Measurements from ENCODE around the gene PDPK1.
"Not testable (repeated sequence)": the region's sequence is repeated elsewhere in the genome, so short reads cannot be mapped to it uniquely, and the experiment has no call there.

PDPK1 gene

DNA sequence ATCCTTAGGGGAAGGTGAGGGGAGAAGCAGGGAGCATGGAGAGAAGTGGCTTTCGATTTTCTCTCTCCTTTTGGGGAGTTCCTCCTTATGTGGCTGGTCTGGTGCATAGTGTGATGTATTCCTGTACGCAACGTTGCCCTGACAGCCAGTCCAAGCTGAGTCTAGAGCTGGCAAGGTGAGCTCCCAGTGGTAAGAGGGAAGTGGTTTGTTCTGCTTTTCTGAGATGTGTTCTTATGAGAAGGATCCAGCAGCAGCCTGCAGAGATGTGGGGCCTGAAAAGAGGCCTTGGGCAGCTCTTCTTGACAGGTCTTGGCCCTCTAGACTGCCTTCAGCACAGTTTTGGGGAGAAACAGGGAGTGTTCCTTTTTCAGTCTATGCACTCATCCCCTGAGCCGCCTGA, 3.1 kb downstream of the PDPK1 start:
- DNase-seq (ENCODE audit: low spot score): not testable (repeated sequence)

DNA sequence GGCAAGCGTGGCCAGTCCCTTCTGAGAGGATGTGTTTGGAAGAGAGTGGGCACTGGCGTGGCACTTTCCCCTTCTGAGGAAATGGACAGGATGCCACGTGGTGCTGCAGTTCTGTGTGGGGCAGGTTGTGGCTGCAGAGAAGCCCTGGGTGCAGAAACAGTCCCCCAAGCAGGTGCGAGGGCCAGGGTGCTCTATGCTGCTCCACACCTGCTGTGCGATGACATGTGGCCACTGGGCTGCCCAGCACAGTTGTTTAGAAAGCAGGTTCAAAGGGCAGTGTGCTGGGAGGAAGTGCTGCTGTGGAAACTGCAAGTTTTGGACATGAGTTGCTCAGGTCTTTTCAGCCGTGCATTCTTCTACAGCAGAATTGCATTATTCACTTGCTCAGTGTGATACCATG, 3.6 kb downstream of the PDPK1 start:
- DNase-seq (ENCODE audit: low spot score): not testable (repeated sequence)

DNA sequence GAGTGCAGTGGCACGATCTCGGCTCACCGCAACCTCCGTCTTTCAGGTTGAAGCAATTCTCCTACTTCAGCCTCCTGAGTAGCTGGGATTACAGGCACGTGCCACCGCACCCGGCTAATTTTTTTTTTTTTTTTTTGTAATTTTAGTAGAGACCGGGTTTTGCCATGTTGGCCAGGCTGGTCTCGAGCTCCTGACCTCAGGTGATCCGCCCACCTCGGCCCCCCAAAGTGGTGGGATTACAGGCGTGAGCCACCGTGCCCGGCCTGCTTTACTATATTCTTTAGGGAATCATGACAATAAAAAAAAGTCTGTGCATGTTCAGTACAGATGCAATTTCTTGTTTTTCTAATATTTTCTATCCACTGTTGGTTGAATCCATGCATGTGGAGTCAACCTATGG, 6.0 kb downstream of the PDPK1 start:
- DNase-seq (ENCODE audit: low spot score): not testable (repeated sequence)

DNA sequence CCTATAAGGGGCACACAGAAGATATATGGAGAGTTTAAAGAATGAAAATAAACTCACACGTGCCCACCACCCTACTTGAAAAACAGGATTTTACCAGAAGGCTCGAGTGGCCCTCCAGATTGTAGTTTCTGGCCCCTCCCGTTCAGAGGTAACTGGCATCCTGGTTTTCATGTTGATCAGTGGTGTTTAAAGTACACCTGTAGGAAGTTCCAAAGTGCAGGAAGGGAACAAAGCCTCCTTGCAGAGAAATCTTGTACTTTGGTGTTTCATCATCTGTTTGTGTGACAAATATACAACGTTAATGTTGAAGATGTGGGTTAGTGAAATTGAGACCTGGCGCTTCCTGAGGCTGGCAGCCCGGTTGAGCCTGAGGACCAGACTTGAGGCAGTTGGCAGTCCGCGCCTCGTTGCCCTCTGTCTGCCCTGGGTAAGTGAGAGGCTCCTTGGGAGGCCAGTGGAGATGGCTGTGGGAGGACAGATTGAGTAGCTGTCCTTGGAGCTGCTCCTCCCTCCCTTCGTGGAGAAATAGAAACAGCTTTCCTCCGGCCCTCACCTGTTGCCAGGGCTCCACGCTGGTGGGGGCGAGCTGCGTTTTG, 12.6 kb downstream of the PDPK1 start:
- not testable (repeated sequence) for DNase-seq (ENCODE audit: low spot score)

DNA sequence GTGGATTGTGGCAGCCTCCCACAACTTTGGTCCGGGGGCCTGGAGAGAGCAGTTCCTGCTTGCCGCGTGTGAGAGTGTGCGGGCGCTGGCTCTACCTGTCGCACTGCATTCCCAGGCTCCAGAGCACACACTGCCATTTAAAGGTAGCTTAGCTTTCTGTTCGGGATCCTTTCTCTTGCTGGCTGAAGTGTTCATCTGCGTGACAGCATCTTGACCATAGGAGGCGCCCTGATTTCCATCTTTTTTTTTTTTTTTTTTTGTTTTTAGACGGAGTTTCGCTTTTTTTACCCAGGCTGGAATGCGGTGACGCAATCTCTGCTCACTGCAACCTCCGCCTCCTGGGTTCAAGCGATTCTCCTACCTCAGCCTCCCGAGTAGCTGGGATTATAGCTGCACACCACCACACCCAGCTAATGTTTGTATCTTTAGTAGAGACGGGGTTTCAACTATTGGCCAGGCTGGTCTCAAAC, 13.6 kb downstream of the PDPK1 start:
- DNase-seq (ENCODE audit: low spot score): not testable (repeated sequence)

DNA sequence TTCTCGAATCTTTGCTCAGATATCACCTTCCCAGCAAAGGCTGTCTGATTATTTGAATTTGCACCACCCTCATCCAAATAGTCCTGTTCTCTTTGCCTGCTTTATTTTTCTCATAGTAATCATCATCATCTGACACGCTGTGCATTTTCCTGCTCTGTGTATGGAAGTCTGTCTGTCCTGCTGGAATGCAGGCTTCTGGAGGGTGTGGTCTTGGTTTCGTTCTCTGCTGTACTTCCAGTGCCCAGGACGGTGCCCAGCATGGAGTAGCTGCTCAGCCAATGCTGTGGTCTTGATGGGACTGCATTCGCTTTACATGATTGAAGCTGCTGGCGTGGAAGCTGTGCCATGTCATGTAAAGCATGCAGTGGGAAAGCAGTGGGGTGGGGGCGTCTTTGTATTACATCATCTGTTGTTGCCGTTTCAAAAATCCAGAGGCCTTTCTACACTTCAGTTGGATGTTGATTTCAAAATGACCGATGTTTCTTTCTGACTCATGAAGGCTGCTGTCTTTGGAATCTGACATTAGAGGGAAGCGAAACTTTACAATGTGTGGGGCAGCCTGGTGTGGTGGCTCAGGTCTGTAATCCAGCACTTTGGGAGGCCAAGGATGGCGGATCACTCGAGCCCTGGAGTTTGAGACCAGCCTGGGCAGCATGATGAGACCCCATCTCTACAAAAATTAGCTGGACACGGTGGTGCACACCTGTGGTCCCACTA, 17.0 kb downstream of the PDPK1 start:
- DNase-seq (ENCODE audit: low spot score): not testable (repeated sequence)

DNA sequence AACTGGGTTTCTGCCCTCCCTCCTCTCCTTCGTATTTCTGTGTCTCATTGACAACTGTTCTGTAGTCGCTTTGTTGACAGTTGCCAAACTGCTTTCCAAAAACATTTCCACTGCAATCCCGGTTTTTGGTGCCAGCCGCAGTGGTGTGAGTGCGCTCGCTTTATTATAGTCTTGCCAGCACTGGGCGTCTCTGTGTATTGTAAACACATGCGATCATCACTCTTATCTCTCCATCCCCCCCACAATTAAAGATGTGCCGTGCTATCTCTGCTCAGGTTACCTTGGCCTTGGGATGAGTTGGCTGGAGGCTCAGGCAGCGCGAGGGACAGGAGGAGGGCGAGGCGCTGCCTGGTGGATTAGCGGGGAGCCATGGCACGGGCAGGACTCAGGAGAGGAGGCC, 19.3 kb downstream of the PDPK1 start:
- not testable (repeated sequence) for DNase-seq (ENCODE audit: low spot score)

DNA sequence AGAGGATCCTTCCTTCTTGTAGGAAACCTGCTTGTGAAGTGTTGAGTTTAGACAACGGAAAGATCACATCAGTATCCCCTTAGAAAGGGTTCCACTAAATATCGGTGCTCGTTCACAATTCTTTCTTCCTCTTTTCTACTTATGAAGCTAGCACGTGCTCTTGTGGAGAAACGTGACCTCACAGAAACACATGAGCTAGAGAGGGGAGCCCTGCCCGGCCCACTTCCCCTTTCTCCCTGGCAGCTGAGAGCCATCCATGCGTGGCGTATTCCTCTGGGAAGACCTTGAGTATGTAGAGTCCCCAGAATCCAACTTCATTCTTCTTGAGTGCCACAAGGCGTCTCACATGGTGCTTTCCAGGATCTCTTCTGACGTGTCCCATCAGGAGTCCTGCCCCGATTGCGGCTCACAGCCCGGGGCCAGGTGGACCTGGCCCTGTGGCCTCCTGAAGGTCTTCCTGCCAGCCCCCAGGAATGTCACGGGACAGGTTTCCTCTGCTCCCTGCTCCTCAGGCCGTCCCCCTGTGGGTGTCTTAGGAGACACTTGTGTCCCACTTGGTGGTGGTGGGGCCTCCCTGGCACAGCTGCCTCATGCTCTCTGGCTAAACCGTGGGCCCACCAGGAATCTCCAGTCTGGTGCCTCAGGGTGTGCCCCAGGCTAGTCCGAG, 22.4 kb downstream of the PDPK1 start:
- not testable (repeated sequence) for DNase-seq (ENCODE audit: low spot score)

DNA sequence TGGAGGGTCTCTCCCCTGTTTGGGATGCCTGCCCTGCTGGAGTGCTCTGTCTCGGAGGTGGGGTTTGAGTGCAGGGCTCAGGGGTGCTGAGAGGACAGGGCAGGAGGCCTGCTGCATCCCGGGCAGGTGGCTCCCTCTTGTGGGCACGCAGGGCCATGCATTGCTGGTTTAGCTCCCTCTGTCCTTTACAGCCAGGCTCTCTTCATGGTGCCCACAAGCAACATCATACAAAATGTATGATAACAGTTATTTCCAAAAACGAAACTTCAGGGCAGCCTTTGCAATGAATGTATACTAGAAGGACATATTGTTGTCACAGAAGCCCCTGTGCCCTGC, 22.9 kb downstream of the PDPK1 start:
- not testable (repeated sequence) for DNase-seq (ENCODE audit: low spot score)

DNA sequence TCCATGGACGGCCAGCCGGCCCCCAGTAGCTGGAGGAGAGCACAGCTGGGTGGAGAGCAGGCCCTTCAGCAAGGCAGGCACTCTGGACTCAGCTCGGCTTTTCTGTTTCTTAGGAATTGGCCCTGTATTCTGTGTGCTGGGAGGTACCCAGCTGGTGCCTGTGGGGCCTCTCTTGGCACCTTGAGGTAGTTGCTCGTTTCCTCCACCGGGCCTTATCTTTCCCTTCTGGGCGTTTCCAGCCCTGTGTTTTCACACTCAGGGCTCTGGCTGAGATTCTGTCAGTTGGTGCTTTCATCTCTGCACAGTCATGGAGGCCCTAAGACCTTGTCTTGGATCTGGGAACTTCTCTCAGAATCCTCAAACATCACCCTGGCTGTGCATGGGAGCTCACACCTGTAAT, 29.7 kb downstream of the PDPK1 start:
- DNase-seq (ENCODE audit: low spot score): not testable (repeated sequence)

DNA sequence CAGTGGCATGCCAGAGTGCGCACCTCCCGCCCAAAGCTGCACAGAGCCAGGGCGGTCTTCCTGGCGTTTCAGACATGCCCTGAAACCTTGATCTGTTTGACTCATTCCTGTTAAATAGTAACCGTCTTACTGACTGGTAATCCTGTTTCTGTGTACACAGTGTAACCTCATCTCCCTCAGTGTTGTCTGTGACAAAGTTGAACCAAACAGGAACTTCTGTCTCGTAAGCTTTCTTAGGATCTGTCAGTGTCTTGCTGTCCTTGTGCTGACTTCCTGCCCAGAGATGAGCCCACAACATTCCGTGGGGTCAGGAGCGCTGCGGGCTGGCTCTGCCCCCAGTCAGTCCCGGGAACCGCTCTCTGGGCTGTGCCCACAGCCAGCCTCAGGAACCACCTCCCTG, 30.8 kb downstream of the PDPK1 start:
- DNase-seq (ENCODE audit: low spot score): not testable (repeated sequence)

DNA sequence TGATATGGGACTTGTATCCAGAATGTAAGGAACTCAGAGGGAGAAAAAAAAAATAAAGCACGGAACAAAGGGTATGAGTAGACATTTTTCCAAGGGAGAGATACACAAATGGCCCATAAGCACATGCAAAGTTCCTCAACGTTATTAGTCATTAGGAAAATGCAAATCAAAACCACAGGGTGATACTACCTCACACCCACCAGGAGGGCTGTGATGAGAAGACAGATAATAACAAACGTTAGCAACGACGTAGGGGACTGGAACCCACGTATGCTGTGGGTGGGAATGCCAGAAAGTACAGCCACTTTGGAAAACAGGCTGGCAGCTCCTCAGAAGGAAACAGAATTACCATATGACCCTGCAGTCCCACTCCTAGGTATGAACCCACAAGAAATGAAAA, 34.9 kb downstream of the PDPK1 start:
- DNase-seq (ENCODE audit: low spot score): not testable (repeated sequence)

DNA sequence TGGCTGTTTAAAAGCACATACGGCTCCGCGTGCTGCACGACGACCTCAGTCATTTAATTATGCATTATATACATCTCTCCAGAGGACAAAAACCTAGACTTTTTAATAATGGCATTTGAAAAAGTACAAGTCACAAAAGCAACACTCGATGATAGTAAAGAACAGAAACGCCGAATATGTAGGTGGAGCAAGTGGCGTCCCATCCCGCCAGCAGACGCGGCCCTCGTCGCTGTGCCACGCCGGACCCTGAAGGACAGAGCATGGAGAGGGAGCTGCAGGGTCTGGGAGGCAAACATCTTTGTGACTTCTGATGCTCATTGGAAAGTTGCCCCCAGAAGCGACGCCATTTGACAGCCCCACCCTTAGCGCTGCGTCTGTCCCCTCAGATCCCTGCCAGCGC, 38.0 kb downstream of the PDPK1 start:
- not testable (repeated sequence) for DNase-seq (ENCODE audit: low spot score)

DNA sequence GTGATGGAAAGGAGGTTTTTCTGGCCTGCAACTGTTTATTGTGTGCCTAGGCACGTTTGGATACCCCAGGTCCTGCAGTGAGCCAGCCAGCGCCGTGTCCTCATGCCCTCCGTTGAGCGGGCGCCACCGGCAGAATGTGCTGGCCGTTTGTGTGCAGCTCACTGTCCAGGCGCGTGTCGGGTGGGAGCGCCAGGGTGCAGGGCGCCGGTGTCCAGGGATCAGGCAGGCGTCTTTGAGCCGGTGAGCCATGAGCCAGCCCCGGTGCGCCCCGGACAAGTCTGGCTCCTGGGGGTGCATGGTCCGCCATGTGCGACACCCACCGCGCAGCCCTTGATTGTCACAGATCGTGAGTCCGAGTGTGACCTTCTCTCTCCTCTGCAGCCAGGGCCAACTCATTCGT, 39.2 kb downstream of the PDPK1 start:
- DNase-seq (ENCODE audit: low spot score): not testable (repeated sequence)

DNA sequence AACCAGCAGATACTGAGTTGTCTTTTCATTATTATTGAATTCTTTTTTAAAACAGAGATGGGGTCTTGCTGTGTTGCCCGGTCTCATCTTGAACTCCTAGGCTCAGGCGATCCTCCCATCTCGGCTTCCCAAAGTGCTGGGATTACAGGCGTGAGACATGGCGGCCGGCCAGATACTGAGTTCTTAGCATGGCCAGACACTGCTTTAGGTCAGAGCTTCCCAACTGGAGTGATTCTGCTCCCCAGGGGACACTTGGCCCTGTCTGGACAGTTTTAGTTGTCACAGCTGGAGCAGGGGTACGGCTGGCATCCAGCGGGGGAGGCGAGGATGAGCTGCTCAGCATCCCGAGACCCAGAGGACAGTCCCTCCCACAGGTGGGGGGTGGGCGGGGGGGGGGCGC, 41.1 kb downstream of the PDPK1 start:
- not testable (repeated sequence) for DNase-seq (ENCODE audit: low spot score)

DNA sequence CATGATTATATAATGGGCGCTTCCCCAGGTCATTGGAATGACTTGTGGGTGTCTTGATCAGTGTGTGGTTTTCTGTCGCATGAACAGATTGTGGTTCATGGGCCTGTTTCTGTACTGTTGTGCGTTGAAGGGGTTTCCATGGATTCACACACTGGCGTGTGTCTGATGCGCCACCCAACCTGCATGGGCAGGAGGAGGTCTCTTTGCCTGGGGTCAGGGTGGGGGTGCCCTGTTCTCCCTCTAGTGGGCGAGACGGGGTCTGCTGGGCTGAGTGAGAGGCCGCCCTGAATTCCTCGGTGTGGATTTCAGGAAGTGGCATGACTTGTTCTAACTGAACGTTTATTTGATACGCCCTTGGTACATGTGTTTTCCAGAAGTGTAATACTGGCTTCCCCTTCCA, 42.3 kb downstream of the PDPK1 start:
- not testable (repeated sequence) for DNase-seq (ENCODE audit: low spot score)

DNA sequence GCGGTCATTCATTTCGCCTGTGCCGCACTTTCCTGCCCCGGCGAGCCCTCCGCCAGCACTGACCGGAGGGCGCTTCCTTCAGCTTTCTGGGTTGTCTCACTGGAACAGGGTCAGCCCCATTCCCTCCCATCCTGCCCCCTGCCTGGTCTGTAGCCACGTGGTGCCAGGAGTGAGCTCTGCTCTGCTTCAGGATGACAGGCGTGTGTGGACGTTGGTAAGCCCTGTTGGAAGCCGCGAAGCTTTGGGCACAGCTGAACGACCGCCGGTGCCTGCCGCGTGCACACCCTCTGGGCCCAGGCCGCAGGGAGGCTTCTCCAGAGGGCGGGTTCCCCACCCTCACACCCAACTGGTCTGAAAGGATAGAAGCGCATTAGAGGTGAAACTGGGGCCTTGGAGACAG, 43.0 kb downstream of the PDPK1 start:
- DNase-seq (ENCODE audit: low spot score): not testable (repeated sequence)

DNA sequence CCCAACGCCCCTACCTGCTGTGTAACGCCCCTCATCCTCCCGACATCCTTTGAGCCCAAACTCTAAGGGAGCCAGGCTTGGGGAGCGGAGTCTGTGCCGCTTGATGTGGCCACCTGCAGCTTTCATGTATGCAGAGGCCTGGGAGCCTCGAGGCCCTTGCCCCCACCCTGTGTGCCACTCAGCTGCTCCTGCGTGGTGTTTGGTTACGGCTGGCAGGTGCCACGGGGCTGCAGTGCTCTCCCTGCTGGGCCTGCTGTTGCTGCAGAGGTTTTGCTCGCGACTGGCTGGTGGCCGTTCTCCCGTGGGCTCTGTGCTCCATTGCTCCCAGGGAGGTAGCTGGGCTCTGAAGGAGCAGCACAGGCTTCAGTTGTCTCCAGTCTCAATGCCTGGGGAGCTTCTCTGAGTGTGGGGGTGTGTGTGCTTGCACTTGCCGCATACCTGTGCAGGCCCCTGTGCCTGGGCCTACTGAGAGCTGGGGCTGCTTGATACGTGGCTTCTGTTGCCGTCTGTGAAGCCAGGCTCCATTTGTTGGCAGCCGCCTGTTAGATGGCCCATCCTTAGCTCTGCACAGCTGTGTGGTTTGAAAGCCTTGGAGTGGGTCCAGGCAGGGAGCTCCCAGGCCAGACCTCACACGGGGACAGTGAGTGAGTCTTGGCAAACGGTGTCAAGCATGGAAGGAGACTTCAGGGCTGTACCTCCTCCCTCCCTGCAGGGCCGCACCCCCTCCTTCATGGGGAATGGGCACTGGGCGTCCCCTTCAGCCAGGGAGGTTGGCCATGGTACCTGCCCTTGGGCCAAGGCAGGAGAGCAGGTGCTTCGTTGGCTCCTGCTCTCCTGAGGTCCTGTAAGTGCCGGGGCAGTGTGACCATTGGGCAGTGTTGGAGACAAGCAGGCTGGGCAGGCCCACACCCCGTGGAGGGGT, 47.2 kb downstream of the PDPK1 start:
- no peak for DNase-seq (ENCODE audit: low spot score)

DNA sequence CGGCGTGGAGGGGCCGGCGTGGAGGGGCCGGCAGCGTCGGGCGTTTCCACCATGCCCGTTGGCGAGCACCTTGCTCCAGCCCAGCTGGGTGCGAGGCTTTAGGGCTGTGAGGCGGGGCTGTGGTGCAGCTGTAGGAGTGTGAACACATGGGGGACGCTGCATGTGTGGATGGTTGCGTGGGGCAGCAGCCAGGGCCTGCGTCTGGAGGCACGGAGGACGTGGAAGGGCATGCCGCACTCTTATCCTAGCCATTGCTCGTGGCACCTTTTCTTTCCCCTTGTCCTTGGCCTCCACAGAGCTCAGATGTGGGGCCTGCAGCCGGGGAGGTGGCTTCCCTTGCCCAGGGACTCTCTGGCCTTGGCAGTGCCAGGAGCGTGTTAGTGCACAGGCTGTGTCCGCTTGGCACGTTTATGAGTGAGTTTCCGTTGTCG, 47.8 kb downstream of the PDPK1 start:
- DNase-seq (ENCODE audit: low spot score): no peak

DNA sequence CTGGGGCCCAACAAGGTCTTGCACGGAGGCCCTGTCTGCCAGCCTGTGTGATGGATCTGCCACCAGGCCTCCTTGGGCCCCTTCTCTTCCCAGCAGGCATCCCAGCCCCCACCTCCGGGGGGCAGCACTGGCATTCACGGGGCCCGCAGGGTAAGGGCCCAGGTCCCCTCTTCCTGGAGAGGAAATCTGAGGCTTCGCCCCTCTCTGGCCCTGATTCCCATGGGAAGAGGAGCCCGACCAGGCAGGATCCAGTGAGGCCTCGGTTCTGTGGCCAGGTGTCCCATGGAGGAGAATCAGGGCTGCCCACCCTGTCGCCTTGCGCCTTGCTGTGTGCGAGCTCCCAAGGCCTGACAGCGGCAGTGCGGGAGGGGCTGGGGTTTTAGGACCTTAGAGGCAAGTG, 48.4 kb downstream of the PDPK1 start:
- no peak for DNase-seq (ENCODE audit: low spot score)

DNA sequence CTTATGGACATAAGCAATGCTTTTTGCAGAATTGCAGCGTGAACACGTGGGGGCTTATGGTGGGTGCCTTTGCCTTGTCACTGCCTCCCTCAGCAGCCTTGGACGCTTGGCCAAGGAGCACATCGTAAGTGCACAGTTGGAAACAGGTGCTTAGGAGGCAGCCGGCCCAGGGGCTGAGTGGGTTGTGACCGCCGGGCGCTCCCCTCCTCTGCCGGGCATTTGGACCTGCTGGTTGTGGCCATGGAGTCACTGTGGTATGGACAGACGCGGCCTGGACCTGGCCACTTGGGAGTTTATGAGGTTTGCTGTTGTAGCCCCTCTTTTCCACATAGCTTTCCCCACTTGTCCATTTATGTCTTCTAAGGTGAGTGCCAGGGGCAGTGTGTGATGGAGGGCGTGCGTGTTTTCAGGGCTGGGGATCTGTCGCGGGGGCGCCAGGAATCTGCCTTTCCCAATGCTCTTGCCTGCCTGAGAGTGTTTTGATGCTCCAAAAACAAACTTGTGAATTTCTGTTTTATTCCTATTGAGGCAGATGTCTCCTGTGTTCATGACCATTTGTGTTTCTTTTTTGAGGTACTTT, 49.2 kb downstream of the PDPK1 start:
- DNase-seq (ENCODE audit: low spot score): no peak

Data from D341Med (cell line).